RWPE1 (cell line): ENCODE measurements around the gene NTM.

Source experiments
- CTCF ChIA-PET: fragments of 350-600 bp; sonication (Branson Sonifier 250); formaldehyde crosslinking; extraction: SDS; loops from one replicate; lab custom pipeline; 2021; lab: Yijun Ruan, JAX
- POLR2A ChIA-PET: fragments of 400-600 bp; formaldehyde crosslinking; extraction: SDS; loops from one replicate; lab custom pipeline; 2020; ENCODE audit warnings: antibody characterized with exemption; ENCODE audit not compliant: low non-redundant PET; lab: Yijun Ruan, JAX
- DNase-seq: peaks from one replicate; pipeline ENCODE4 v3.0.0; 2012; ENCODE audit warnings: low spot score
- H3K27ac ChIP-seq: fragments of 450-650 bp; 2 replicates; pipeline ENCODE4 v1.5.1; 2017
- CTCF ChIP-seq: fragments of 450-650 bp; conservative IDR thresholded peaks from 2 replicates; pipeline ENCODE4 v1.5.1; 2017; ENCODE audit warnings: low read depth, mild to moderate bottlenecking

NTM gene

GRCh38 chr11:132161403-132162078 is 791.1 kb downstream of the NTM start:
- no peak for TF ChIP-seq CTCF
- no peak overlapping the region for H3K27ac ChIP-seq
- ChIA-PET POLR2A (no interaction called here), CTCF (interaction anchor here (0.6 kb wide), 1 partner anchor 370 kb away, joined by 3 read pairs; no protein-coding TSS in a partner anchor)
- no peak for DNase-seq

- no peak overlapping the region for H3K27ac ChIP-seq
- no peak for DNase-seq
- POLR2A ChIA-PET, result no interaction called here
- CTCF ChIA-PET, result no interaction called here
- TF ChIP-seq CTCF, result no peak
Observed at GRCh38 chr11:132168344-132168981, 798.0 kb downstream of the NTM start.

GRCh38 chr11:132171031-132171430 is 800.6 kb downstream of the NTM start:
- POLR2A ChIA-PET, result no interaction called here

GRCh38 chr11:132174362-132175255 is 804.2 kb downstream of the NTM start:
- CTCF ChIA-PET, result no interaction called here
- no peak for DNase-seq
- TF ChIP-seq CTCF, result no peak
- no peak overlapping the region for H3K27ac ChIP-seq
- POLR2A ChIA-PET, result no interaction called here

More at GRCh38 chr11:132171031-132171430, 800.6 kb downstream of the NTM start:
- no peak for DNase-seq
- no peak for TF ChIP-seq CTCF
- CTCF ChIA-PET, result no interaction called here
- H3K27ac ChIP-seq, result no peak overlapping the region

- no peak overlapping the region for H3K27ac ChIP-seq
- ChIA-PET CTCF (no interaction called here), POLR2A (no interaction called here)
- TF ChIP-seq CTCF, result no peak
- DNase-seq, result peak; percentile 10
Observed at GRCh38 chr11:132177106-132177505, 806.7 kb downstream of the NTM start.

GRCh38 chr11:132184079-132184478 is 813.7 kb downstream of the NTM start:
- ChIA-PET CTCF (no interaction called here), POLR2A (no interaction called here)
- no peak for TF ChIP-seq CTCF
- DNase-seq, result no peak
- no peak overlapping the region for H3K27ac ChIP-seq
